CD14-positive monocyte (primary cell): ENCODE measurements around the gene MYH10. TPM values are rescaled to one million over a fixed set of nuclear protein-coding genes. Genes with fewer than 3 reads are reported as not detected.
"Not testable (repeated sequence)": the region's sequence is repeated elsewhere in the genome, so short reads cannot be mapped to it uniquely, and the experiment has no call there.

Experiments
- DNase-seq, 3 donors: peaks; one replicate each; pipeline ENCODE4 v3.0.0-alpha.2; 2011 to 2022
- H2AFZ ChIP-seq: 2 replicates; pipeline ENCODE4 v1.6.0; 2012; ENCODE audit warnings: mild to moderate bottlenecking, low read depth, low read length, inconsistent platforms; ENCODE audit not compliant: insufficient read depth, poor library complexity, severe bottlenecking
- H3K27ac ChIP-seq, 2 donors: 1 replicate in 1 of 2; 2 replicates in 1 of 2; pipeline ENCODE4 v1.5.1; 2012 to 2013; ENCODE audit warnings: low read length in 2 of 2, control low read depth in 1 of 2, inconsistent platforms in 1 of 2, low read depth in 1 of 2, mild to moderate bottlenecking in 1 of 2
- H3K27me3 ChIP-seq, 2 donors: one replicate each; pipeline versions ENCODE4 v1.6.0 to v1.6.1; 2011 to 2013; ENCODE audit warnings: low read length in 2 of 2; ENCODE audit not compliant: control insufficient read depth in 2 of 2, insufficient read depth in 2 of 2
- H3K36me3 ChIP-seq, 2 donors: replicated peaks in 1 of 2; 1 replicate in 1 of 2; 2 replicates in 1 of 2; pipeline versions ENCODE4 v1.5.1 to v1.6.1; 2012 to 2013; ENCODE audit warnings: low read length in 2 of 2, control low read depth in 1 of 2, inconsistent platforms in 1 of 2, mild to moderate bottlenecking in 1 of 2; ENCODE audit not compliant: insufficient read depth in 2 of 2, control insufficient read depth in 1 of 2
- H3K4me1 ChIP-seq, 2 donors: 1 replicate in 1 of 2; 2 replicates in 1 of 2; pipeline versions ENCODE4 v1.5.1 to v1.6.1; 2012 to 2013; ENCODE audit warnings: low read length in 2 of 2, control low read depth in 1 of 2, inconsistent platforms in 1 of 2, mild to moderate bottlenecking in 1 of 2, moderate library complexity in 1 of 2; ENCODE audit not compliant: insufficient read depth in 2 of 2, control insufficient read depth in 1 of 2
- H3K4me2 ChIP-seq: replicated peaks from 2 replicates; pipeline ENCODE3; 2012; ENCODE audit warnings: low read length, moderate library complexity, mild to moderate bottlenecking; ENCODE audit not compliant: poor library complexity, severe bottlenecking; ENCODE audit errors: extremely low read depth
- H3K4me3 ChIP-seq, 3 experiments: fragments of 200-600 bp in 1 of 3; sonication (generic) in 1 of 3; replicated peaks in 1 of 3; 1 replicate in 2 of 3; 2 replicates in 1 of 3; pipeline ENCODE4 v1.5.1; 2011 to 2013; ENCODE audit warnings: low read length in 3 of 3, mild to moderate bottlenecking in 3 of 3, control low read depth in 2 of 3, low read depth in 2 of 3, inconsistent platforms in 1 of 3, moderate library complexity in 1 of 3
- H3K79me2 ChIP-seq: 2 replicates; pipeline ENCODE4 v1.6.0; 2012; ENCODE audit warnings: mild to moderate bottlenecking, control low read depth, inconsistent platforms, low read length, moderate library complexity; ENCODE audit not compliant: insufficient read depth
- H3K9ac ChIP-seq: 2 replicates; pipeline ENCODE4 v1.6.0; 2017; ENCODE audit warnings: low read length, mild to moderate bottlenecking; ENCODE audit not compliant: insufficient read depth, poor library complexity, severe bottlenecking
- H3K9me3 ChIP-seq, 2 donors: replicated peaks in 1 of 2; 1 replicate in 1 of 2; 2 replicates in 1 of 2; pipeline versions ENCODE4 v1.5.1 to v1.6.1; 2012 to 2013; ENCODE audit warnings: low read length in 2 of 2, control low read depth in 1 of 2; ENCODE audit not compliant: control insufficient read depth in 1 of 2, insufficient read depth in 1 of 2
- H4K20me1 ChIP-seq: 2 replicates; pipeline ENCODE4 v1.6.0; 2012; ENCODE audit warnings: mild to moderate bottlenecking, low read length, control low read depth, moderate library complexity; ENCODE audit not compliant: insufficient read depth
- H3K27ac Mint-ChIP-seq, 7 donors: one replicate each; pipeline ENCODE4 v1.8.0; 2020; ENCODE audit warnings: mild to moderate bottlenecking in 7 of 7, mixed read lengths in 7 of 7, moderate library complexity in 6 of 7, inconsistent platforms in 2 of 7
- H3K27me3 Mint-ChIP-seq, 3 donors: one replicate each; pipeline ENCODE4 v1.8.0; 2021 to 2022; ENCODE audit warnings: low read depth in 3 of 3, mild to moderate bottlenecking in 3 of 3, mixed read lengths in 3 of 3, moderate library complexity in 3 of 3, inconsistent platforms in 1 of 3
- H3K36me3 Mint-ChIP-seq, 2 donors: one replicate each; pipeline ENCODE4 v1.8.0; 2020; ENCODE audit warnings: mixed read lengths in 2 of 2, inconsistent platforms in 1 of 2, mild to moderate bottlenecking in 1 of 2
- H3K4me1 Mint-ChIP-seq: one replicate; pipeline ENCODE4 v1.8.0; 2020; ENCODE audit warnings: mild to moderate bottlenecking, mixed read lengths
- H3K4me3 Mint-ChIP-seq, 2 donors: one replicate each; pipeline ENCODE4 v1.8.0; 2020; ENCODE audit warnings: mild to moderate bottlenecking in 2 of 2, mixed read lengths in 2 of 2, moderate library complexity in 1 of 2
- H3K9me3 Mint-ChIP-seq, 7 donors: one replicate each; pipeline ENCODE4 v1.8.0; 2020 to 2022; ENCODE audit warnings: mixed read lengths in 7 of 7, mild to moderate bottlenecking in 6 of 7, moderate library complexity in 6 of 7, inconsistent platforms in 2 of 7
- CTCF ChIP-seq: fragments of 200-600 bp; IDR thresholded peaks from one replicate; pipeline ENCODE4 v1.8.0; 2022; ENCODE audit warnings: antibody characterized with exemption, mild to moderate bottlenecking
- WGBS: methylation state at CpG from one replicate; pipeline ENCODE4 v1.1.5; 2013; ENCODE audit warnings: missing lambda C conversion rate; ENCODE audit not compliant: insufficient coverage; 5-methylcytosine and 5-hydroxymethylcytosine counted together
- intact Hi-C, 2 donors: fragments of 100-400 bp; cut with micrococcal nuclease; formaldehyde crosslinking; loops; one replicate each; pipeline versions ENCODE4 v1.15.0 to v1.15.1; 2023
- polyA plus RNA-seq, 3 donors: library from polyadenylated mRNA; depleted of rRNA in 1 of 3; unstranded in 2 of 3; stranded (reverse) in 1 of 3; fragments of 300-500 nt in 2 of 3; fragments of >200 nt in 1 of 3; fragmentation: Illumina TruSeq in 2 of 3; gene quantifications; 1 replicate in 2 of 3; 2 replicates in 1 of 3; pipeline ENCODE4 v1.2.3, GENCODE V29; 2012 to 2021

Gene MYH10
- polyA plus RNA-seq, 3 donors, result 0.42 to 0.65 TPM; not detected in 1

- H3K9me3 ChIP-seq, result no peaks in the 10 kb centered on the region
- no peaks in the 10 kb centered on the region for H3K36me3 Mint-ChIP-seq
- H3K4me2 ChIP-seq, result no peak overlapping the region
Observed at GRCh38 chr17:8542599-8543502, 87.7 kb downstream of the MYH10 start.

GRCh38 chr17:8539976-8540375 lies 90.5 kb downstream of the MYH10 start:
- not testable (repeated sequence) for H3K27me3 Mint-ChIP-seq, H3K9me3 Mint-ChIP-seq
- WGBS, result 89% methylated on average over 4 of the region's 7 CpGs

More at GRCh38 chr17:8542599-8543502, 87.7 kb downstream of the MYH10 start:
- Mint-ChIP-seq H3K4me3 (no peak overlapping the region), H3K9me3 (peaks cover 0 to 2% (median 0%) of the 10 kb centered on the region in 7 donors), H3K27ac (peak overlapping the region in 1 of 7 donors; percentile 85), H3K4me1 (peaks cover 2% of the 10 kb centered on the region), H3K27me3 (peaks cover 3 to 8% (median 7%) of the 10 kb centered on the region in 3 donors)
- H3K27me3 ChIP-seq, result no peaks in the 10 kb centered on the region
- H2AFZ ChIP-seq, result no peak overlapping the region
- no peak overlapping the region for H3K9ac ChIP-seq
- H3K4me3 ChIP-seq, result no peak overlapping the region
- H4K20me1 ChIP-seq, result no peaks in the 10 kb centered on the region
- TF ChIP-seq CTCF, result no peak
- no peaks in the 10 kb centered on the region for H3K79me2 ChIP-seq
- intact Hi-C loops, result no loop called here
- H3K36me3 ChIP-seq, result no peaks in the 10 kb centered on the region
- DNase-seq, result peak; percentile 2 to 50 (median 3)
- H3K27ac ChIP-seq, result no peak overlapping the region
- no peaks in the 10 kb centered on the region for H3K4me1 ChIP-seq
- WGBS, result 13% methylated on average over 2 of the region's 8 CpGs

More at GRCh38 chr17:8539976-8540375, 90.5 kb downstream of the MYH10 start:
- intact Hi-C loops, H3K27ac ChIP-seq, H3K4me1 Mint-ChIP-seq, H3K4me1 ChIP-seq, H3K36me3 ChIP-seq, DNase-seq, H3K27me3 ChIP-seq, H3K9ac ChIP-seq, H3K4me3 Mint-ChIP-seq, H3K79me2 ChIP-seq, H3K27ac Mint-ChIP-seq, H2AFZ ChIP-seq, H3K36me3 Mint-ChIP-seq, H4K20me1 ChIP-seq, H3K4me2 ChIP-seq, H3K9me3 ChIP-seq, H3K4me3 ChIP-seq: not testable (repeated sequence)
